Smooth muscle cell of bladder (primary cell): ENCODE measurements around the gene HOXD3. TPM values are rescaled to one million over a fixed set of nuclear protein-coding genes. Genes with fewer than 3 reads are reported as not detected.

Experiments
- total RNA-seq: library from RNA; depleted of rRNA; stranded (reverse); fragments of >200 nt; gene quantifications from 2 replicates; pipeline ENCODE4 v1.2.3, GENCODE V29; 2014

The HOXD3 gene
- total RNA-seq: 0.14 and 0.28 TPM in 2 replicates

GRCh38 chr2:176156807-176157498 is at the start of gene HOXD3:
Gene HOXD3, plus strand, starts transcription at chr2:176157307. Its CDS starts 11,808 bp downstream, at chr2:176169115.

GRCh38 chr2:176115883-176116813 is 41.0 kb upstream of the HOXD3 start, which contains the start of gene HOXD10:
Gene HOXD10, plus strand, starts transcription at chr2:176116778. Its CDS starts 56 bp downstream, at chr2:176116834.

GRCh38 chr2:176122683-176123410 is 34.3 kb upstream of the HOXD3 start, which contains the start of gene HOXD9:
Gene HOXD9, plus strand, starts transcription at chr2:176122719. Its CDS starts 50 bp downstream, at chr2:176122769.

GRCh38 chr2:176128982-176129796 is 27.9 kb upstream of the HOXD3 start, which contains the start of gene HOXD8:
Gene HOXD8, plus strand, starts transcription at chr2:176129705. Its CDS starts 662 bp downstream, at chr2:176130367.

GRCh38 chr2:176151442-176152287 is 5.4 kb upstream of the HOXD3 start, which contains the start of gene HOXD4:
Gene HOXD4, plus strand, starts transcription at chr2:176151550. Its CDS starts 84 bp downstream, at chr2:176151634.

GRCh38 chr2:176187899-176188773 is 31.0 kb downstream of the HOXD3 start, which contains the start of gene HOXD1:
Gene HOXD1, plus strand, starts transcription at chr2:176188668. Its CDS starts 134 bp downstream, at chr2:176188802.

Other genes with a start within 250 kb of the HOXD3 start
- gene LNPK, start 155.0 kb upstream of the HOXD3 start, total RNA-seq: 20.1 and 28.8 TPM in 2 replicates
- gene EVX2, start 73.3 kb upstream of the HOXD3 start, total RNA-seq: under 0.01 TPM in 1 of 2 replicates, not detected in the other
- 0.09 and 0.28 TPM in 2 replicates for gene HOXD13, start 64.6 kb upstream of the HOXD3 start, total RNA-seq
- not detected in 2 replicates for gene HOXD12, start 57.5 kb upstream of the HOXD3 start, total RNA-seq
- gene HOXD11, start 50.0 kb upstream of the HOXD3 start, total RNA-seq: 0.14 and 0.18 TPM in 2 replicates
- under 0.01 and 0.18 TPM in 2 replicates for gene HOXD10, start 40.5 kb upstream of the HOXD3 start, total RNA-seq
- 0.18 and 0.28 TPM in 2 replicates for gene HOXD9, start 34.6 kb upstream of the HOXD3 start, total RNA-seq
- 1.1 and 1.6 TPM in 2 replicates for gene HOXD8, start 27.6 kb upstream of the HOXD3 start, total RNA-seq
- gene HOXD4, start 5.8 kb upstream of the HOXD3 start, total RNA-seq: under 0.01 and 0.18 TPM in 2 replicates
- not detected in 2 replicates for gene HOXD1, start 31.4 kb downstream of the HOXD3 start, total RNA-seq
- gene MTX2, start 112.1 kb downstream of the HOXD3 start, total RNA-seq: 18.5 and 24.2 TPM in 2 replicates